HepG2 (cell line): ENCODE results near the gene TTC39B. TPM values are rescaled to one million over a fixed set of nuclear protein-coding genes. Genes with fewer than 3 reads are reported as not detected.

Experiments used
- SPEN ChIP-seq: sonication (generic); formaldehyde crosslinking; IDR thresholded peaks from 2 replicates; pipeline ENCODE4 v1.5.1; 2020; ENCODE audit warnings: low read depth, mild to moderate bottlenecking, missing genetic modification reagents
- YEATS4 ChIP-seq: sonication (generic); formaldehyde crosslinking; IDR thresholded peaks from 2 replicates; pipeline ENCODE4 v1.4.0; 2020; ENCODE audit warnings: missing genetic modification reagents, borderline replicate concordance
- ZBTB21 ChIP-seq: sonication (generic); formaldehyde crosslinking; IDR thresholded peaks from 2 replicates; pipeline ENCODE4 v1.4.0; 2020; ENCODE audit warnings: missing genetic modification reagents
- ZFP41 ChIP-seq: sonication (generic); formaldehyde crosslinking; IDR thresholded peaks from 2 replicates; pipeline ENCODE4 v1.4.0; 2020; ENCODE audit warnings: mild to moderate bottlenecking, missing genetic modification reagents, borderline replicate concordance
- ZFY ChIP-seq: sonication (generic); formaldehyde crosslinking; IDR thresholded peaks from 2 replicates; pipeline ENCODE4 v1.4.0; 2020; ENCODE audit warnings: missing genetic modification reagents
- ZNF451 ChIP-seq: sonication (generic); formaldehyde crosslinking; IDR thresholded peaks from 2 replicates; pipeline ENCODE4 v1.5.0; 2020; ENCODE audit warnings: mild to moderate bottlenecking, missing genetic modification reagents
- polyA plus RNA-seq, 8 experiments: library from polyadenylated mRNA; depleted of rRNA in 3 of 8; stranded (reverse) in 7 of 8; unstranded in 1 of 8; fragments of >200 nt; fragmentation: Illumina TruSeq in 4 of 8; extraction: Trizol in 4 of 8; gene quantifications; 2 replicates each; pipeline versions ENCODE4 v1.2.1 to v1.2.3, GENCODE V29; 2011 to 2016; ENCODE audit warnings: low read depth in 4 of 8, missing spikeins in 1 of 8, mixed read lengths in 1 of 8; ENCODE audit not compliant: insufficient read depth in 1 of 8
- total RNA-seq, 5 experiments: library from RNA; depleted of rRNA; stranded (reverse); fragments of >200 nt; fragmentation: Illumina TruSeq; extraction: Trizol; gene quantifications; 2 replicates each; pipeline ENCODE4 v1.2.3, GENCODE V29; 2016; ENCODE audit warnings: low read depth in 1 of 5
- TF ChIP-seq, protein P1 (sequence below): sonication (generic); formaldehyde crosslinking; IDR thresholded peaks from 2 replicates; pipeline ENCODE4 v1.5.1; 2020; ENCODE audit warnings: mild to moderate bottlenecking, missing genetic modification reagents, borderline replicate concordance
- TF ChIP-seq, protein P2 (sequence below): sonication (generic); formaldehyde crosslinking; IDR thresholded peaks from 2 replicates; pipeline ENCODE4 v1.9.0; 2022; ENCODE audit warnings: low read depth, missing genetic modification reagents
- TF ChIP-seq, protein P3 (sequence below): sonication (generic); formaldehyde crosslinking; conservative IDR thresholded peaks from 2 replicates; pipeline ENCODE4 v1.8.0; 2022; ENCODE audit warnings: missing genetic modification reagents
- TF ChIP-seq, protein P4 (sequence below): sonication (generic); formaldehyde crosslinking; IDR thresholded peaks from 2 replicates; pipeline ENCODE4 v1.8.1; 2023; ENCODE audit warnings: mild to moderate bottlenecking, missing genetic modification reagents
- TF ChIP-seq, protein P5 (sequence below): IDR thresholded peaks from 2 replicates; pipeline ENCODE4 v1.6.1; 2018; ENCODE audit warnings: missing genetic modification reagents, mild to moderate bottlenecking, missing compliant biosample characterization
- TF ChIP-seq, protein P6 (sequence below): fragments of 450-650 bp; IDR thresholded peaks from 2 replicates; pipeline ENCODE4 v1.6.1; 2016
- TF ChIP-seq, protein P7 (sequence below): sonication (generic); formaldehyde crosslinking; conservative IDR thresholded peaks from 2 replicates; pipeline ENCODE4 v1.4.0; 2020; ENCODE audit warnings: missing genetic modification reagents

The TTC39B gene
- total and polyA plus RNA-seq, 2 of the 13 experiments (the other 11 are each of a cell fraction or from before 2014, with no cell fraction given), result 14.3 to 19.4 TPM

DNA sequence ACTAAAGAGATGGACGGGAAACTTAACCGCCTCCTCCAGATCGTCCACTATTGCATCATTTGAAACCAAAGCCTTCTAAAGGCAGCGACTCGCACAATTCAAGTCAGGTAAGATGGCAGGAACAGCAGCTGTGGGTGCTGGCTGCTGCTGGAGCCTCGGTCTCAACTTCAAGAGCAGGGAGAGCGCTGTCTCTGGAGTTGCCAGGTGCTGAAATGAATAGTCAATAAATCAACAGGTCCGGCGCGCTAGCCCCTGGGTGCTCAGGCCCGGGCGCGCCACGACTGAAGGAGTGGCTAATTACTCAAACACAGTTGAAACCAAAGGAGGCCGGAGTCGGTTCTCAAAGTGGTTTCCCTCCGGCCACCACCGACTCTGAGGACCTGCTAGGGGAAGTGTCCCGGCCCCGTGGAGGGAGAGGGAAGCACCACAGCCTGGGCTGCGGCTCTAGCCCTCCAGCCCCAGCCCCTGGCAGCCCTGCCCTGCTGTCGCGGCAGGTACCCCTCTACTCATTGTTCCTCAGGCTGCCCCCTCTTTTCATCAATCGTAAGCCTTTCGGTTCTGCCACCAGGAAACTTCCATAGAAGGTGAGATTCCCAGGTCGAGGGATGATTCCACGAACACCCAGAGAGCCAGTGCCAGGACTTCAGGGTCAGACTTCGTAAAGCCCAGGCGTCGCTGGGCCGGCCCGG is 804 bp downstream of the TTC39B start (continued):
- TF ChIP-seq, protein P1, sequence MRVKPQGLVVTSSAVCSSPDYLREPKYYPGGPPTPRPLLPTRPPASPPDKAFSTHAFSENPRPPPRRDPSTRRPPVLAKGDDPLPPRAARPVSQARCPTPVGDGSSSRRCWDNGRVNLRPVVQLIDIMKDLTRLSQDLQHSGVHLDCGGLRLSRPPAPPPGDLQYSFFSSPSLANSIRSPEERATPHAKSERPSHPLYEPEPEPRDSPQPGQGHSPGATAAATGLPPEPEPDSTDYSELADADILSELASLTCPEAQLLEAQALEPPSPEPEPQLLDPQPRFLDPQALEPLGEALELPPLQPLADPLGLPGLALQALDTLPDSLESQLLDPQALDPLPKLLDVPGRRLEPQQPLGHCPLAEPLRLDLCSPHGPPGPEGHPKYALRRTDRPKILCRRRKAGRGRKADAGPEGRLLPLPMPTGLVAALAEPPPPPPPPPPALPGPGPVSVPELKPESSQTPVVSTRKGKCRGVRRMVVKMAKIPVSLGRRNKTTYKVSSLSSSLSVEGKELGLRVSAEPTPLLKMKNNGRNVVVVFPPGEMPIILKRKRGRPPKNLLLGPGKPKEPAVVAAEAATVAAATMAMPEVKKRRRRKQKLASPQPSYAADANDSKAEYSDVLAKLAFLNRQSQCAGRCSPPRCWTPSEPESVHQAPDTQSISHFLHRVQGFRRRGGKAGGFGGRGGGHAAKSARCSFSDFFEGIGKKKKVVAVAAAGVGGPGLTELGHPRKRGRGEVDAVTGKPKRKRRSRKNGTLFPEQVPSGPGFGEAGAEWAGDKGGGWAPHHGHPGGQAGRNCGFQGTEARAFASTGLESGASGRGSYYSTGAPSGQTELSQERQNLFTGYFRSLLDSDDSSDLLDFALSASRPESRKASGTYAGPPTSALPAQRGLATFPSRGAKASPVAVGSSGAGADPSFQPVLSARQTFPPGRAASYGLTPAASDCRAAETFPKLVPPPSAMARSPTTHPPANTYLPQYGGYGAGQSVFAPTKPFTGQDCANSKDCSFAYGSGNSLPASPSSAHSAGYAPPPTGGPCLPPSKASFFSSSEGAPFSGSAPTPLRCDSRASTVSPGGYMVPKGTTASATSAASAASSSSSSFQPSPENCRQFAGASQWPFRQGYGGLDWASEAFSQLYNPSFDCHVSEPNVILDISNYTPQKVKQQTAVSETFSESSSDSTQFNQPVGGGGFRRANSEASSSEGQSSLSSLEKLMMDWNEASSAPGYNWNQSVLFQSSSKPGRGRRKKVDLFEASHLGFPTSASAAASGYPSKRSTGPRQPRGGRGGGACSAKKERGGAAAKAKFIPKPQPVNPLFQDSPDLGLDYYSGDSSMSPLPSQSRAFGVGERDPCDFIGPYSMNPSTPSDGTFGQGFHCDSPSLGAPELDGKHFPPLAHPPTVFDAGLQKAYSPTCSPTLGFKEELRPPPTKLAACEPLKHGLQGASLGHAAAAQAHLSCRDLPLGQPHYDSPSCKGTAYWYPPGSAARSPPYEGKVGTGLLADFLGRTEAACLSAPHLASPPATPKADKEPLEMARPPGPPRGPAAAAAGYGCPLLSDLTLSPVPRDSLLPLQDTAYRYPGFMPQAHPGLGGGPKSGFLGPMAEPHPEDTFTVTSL (CRISPR knock-in tag), result no peak
- TF ChIP-seq, protein P2, sequence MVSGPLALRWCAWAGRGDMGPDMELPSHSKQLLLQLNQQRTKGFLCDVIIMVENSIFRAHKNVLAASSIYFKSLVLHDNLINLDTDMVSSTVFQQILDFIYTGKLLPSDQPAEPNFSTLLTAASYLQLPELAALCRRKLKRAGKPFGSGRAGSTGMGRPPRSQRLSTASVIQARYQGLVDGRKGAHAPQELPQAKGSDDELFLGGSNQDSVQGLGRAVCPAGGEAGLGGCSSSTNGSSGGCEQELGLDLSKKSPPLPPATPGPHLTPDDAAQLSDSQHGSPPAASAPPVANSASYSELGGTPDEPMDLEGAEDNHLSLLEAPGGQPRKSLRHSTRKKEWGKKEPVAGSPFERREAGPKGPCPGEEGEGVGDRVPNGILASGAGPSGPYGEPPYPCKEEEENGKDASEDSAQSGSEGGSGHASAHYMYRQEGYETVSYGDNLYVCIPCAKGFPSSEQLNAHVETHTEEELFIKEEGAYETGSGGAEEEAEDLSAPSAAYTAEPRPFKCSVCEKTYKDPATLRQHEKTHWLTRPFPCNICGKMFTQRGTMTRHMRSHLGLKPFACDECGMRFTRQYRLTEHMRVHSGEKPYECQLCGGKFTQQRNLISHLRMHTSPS (CRISPR knock-in tag), result no peak
- TF ChIP-seq, protein P3, sequence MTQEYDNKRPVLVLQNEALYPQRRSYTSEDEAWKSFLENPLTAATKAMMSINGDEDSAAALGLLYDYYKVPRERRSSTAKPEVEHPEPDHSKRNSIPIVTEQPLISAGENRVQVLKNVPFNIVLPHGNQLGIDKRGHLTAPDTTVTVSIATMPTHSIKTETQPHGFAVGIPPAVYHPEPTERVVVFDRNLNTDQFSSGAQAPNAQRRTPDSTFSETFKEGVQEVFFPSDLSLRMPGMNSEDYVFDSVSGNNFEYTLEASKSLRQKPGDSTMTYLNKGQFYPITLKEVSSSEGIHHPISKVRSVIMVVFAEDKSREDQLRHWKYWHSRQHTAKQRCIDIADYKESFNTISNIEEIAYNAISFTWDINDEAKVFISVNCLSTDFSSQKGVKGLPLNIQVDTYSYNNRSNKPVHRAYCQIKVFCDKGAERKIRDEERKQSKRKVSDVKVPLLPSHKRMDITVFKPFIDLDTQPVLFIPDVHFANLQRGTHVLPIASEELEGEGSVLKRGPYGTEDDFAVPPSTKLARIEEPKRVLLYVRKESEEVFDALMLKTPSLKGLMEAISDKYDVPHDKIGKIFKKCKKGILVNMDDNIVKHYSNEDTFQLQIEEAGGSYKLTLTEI, result no peak
- TF ChIP-seq ZFY (peak; percentile 18; the same call in 1 of the 2 replicates), ZBTB21 (CRISPR knock-in tag) (no peak), SPEN (no peak), ZNF451 (CRISPR knock-in tag) (no peak), YEATS4 (no peak; the same call in 1 of the 2 replicates), ZFP41 (CRISPR knock-in tag) (no peak)
- TF ChIP-seq, protein P4, sequence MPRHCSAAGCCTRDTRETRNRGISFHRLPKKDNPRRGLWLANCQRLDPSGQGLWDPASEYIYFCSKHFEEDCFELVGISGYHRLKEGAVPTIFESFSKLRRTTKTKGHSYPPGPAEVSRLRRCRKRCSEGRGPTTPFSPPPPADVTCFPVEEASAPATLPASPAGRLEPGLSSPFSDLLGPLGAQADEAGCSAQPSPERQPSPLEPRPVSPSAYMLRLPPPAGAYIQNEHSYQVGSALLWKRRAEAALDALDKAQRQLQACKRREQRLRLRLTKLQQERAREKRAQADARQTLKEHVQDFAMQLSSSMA (CRISPR knock-in tag), result 0 out of 2 replicates have a peak, but pooled peaks have one; percentile 19
- TF ChIP-seq, protein P5, sequence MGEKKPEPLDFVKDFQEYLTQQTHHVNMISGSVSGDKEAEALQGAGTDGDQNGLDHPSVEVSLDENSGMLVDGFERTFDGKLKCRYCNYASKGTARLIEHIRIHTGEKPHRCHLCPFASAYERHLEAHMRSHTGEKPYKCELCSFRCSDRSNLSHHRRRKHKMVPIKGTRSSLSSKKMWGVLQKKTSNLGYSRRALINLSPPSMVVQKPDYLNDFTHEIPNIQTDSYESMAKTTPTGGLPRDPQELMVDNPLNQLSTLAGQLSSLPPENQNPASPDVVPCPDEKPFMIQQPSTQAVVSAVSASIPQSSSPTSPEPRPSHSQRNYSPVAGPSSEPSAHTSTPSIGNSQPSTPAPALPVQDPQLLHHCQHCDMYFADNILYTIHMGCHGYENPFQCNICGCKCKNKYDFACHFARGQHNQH (CRISPR knock-in tag), result no peak; the same call in 1 of the 2 replicates
- TF ChIP-seq, protein P6, sequence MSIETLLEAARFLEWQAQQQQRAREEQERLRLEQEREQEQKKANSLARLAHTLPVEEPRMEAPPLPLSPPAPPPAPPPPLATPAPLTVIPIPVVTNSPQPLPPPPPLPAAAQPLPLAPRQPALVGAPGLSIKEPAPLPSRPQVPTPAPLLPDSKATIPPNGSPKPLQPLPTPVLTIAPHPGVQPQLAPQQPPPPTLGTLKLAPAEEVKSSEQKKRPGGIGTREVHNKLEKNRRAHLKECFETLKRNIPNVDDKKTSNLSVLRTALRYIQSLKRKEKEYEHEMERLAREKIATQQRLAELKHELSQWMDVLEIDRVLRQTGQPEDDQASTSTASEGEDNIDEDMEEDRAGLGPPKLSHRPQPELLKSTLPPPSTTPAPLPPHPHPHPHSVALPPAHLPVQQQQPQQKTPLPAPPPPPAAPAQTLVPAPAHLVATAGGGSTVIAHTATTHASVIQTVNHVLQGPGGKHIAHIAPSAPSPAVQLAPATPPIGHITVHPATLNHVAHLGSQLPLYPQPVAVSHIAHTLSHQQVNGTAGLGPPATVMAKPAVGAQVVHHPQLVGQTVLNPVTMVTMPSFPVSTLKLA, result no peak
- TF ChIP-seq, protein P7, sequence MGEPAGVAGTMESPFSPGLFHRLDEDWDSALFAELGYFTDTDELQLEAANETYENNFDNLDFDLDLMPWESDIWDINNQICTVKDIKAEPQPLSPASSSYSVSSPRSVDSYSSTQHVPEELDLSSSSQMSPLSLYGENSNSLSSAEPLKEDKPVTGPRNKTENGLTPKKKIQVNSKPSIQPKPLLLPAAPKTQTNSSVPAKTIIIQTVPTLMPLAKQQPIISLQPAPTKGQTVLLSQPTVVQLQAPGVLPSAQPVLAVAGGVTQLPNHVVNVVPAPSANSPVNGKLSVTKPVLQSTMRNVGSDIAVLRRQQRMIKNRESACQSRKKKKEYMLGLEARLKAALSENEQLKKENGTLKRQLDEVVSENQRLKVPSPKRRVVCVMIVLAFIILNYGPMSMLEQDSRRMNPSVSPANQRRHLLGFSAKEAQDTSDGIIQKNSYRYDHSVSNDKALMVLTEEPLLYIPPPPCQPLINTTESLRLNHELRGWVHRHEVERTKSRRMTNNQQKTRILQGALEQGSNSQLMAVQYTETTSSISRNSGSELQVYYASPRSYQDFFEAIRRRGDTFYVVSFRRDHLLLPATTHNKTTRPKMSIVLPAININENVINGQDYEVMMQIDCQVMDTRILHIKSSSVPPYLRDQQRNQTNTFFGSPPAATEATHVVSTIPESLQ, result no peak
